ENCODE data around the gene LHFPL3. TPM values are rescaled to one million over a fixed set of nuclear protein-coding genes. Genes with fewer than 3 reads are reported as not detected.

LHFPL3 gene
- total RNA-seq, 1 experiment from 2014 or later: 0.83 TPM

GRCh38 chr7:104841798-104842197 is 513.4 kb downstream of the LHFPL3 start:
- TF ChIP-seq TCF7 (CRISPR knock-in tag; IDR thresholded peaks at IDR 0.05; ENCODE audit: low read depth): no peak
- TF ChIP-seq ERG (CRISPR knock-in tag; IDR thresholded peaks at IDR 0.05): no peak
- TF ChIP-seq ZNF232 (CRISPR knock-in tag; IDR thresholded peaks at IDR 0.05): no peak
- TF ChIP-seq ATF6 (CRISPR knock-in tag; IDR thresholded peaks at IDR 0.05): no peak
- no peak for TF ChIP-seq TEAD4 (CRISPR knock-in tag; IDR thresholded peaks at IDR 0.05)
- TF ChIP-seq KAT7 (CRISPR knock-in tag; IDR thresholded peaks at IDR 0.05; ENCODE audit: borderline replicate concordance): no peak
- Mint-ChIP-seq H3K4me3 (no peak overlapping the region), H3K27ac (no peak overlapping the region), H3K36me3 (no peaks in the 10 kb centered on the region), H3K4me1 (peaks cover 11% of the 10 kb centered on the region), H3K9me3 (no peaks in the 10 kb centered on the region), H3K27me3 (ENCODE audit: low read depth) (no peaks in the 10 kb centered on the region)
- ChIA-PET CTCF (interaction anchor here (0.6 kb wide), 2 partner anchors 532 to 736 kb away, joined by 3 read pairs; no protein-coding TSS in a partner anchor), POLR2A (no interaction called here)
- DNase-seq (ENCODE audit: low spot score): no peak
- no peak; the same call in 1 of the 2 replicates for ATAC-seq

- H3K36me3 Mint-ChIP-seq: no peaks in the 10 kb centered on the region
- H3K27me3 Mint-ChIP-seq (ENCODE audit: low read depth): no peaks in the 10 kb centered on the region
- ChIA-PET POLR2A (no interaction called here), CTCF (interaction anchor here (0.9 to 1.8 kb wide), 3 partner anchors 9 to 200 kb away, joined by 3 to 4 read pairs (median 3); no protein-coding TSS in a partner anchor)
- peaks cover 11% of the 10 kb centered on the region for H3K4me1 Mint-ChIP-seq
- DNase-seq (ENCODE audit: low spot score): no peak
- TF ChIP-seq GRHL2 (CRISPR knock-in tag; IDR thresholded peaks at IDR 0.05; ENCODE audit: insufficient replicate concordance, severe bottlenecking): no peak
- no peak for TF ChIP-seq IRF2 (CRISPR knock-in tag; IDR thresholded peaks at IDR 0.05; ENCODE audit: borderline replicate concordance, low read depth)
- TF ChIP-seq ZBTB21 (CRISPR knock-in tag; IDR thresholded peaks at IDR 0.05; ENCODE audit: borderline replicate concordance): no peak
- TF ChIP-seq ZNF232 (CRISPR knock-in tag; IDR thresholded peaks at IDR 0.05): no peak
- no peak for TF ChIP-seq ZNF281 (CRISPR knock-in tag; IDR thresholded peaks at IDR 0.05)
- TF ChIP-seq ESRRA (CRISPR knock-in tag; IDR thresholded peaks at IDR 0.05; ENCODE audit: borderline replicate concordance): no peak
- TF ChIP-seq MLX (CRISPR knock-in tag; IDR thresholded peaks at IDR 0.05): no peak
- TF ChIP-seq FOXP1 (CRISPR knock-in tag; IDR thresholded peaks at IDR 0.05; ENCODE audit: borderline replicate concordance): no peak
- no peak for TF ChIP-seq IRF1 (CRISPR knock-in tag; IDR thresholded peaks at IDR 0.05)
- no peak for TF ChIP-seq ATF6 (CRISPR knock-in tag; IDR thresholded peaks at IDR 0.05)
- no peak for TF ChIP-seq ARID4B (CRISPR knock-in tag; IDR thresholded peaks at IDR 0.05; ENCODE audit: borderline replicate concordance)
- TF ChIP-seq GTF2I (CRISPR knock-in tag; conservative IDR thresholded peaks at IDR 0.05): no peak
- TF ChIP-seq ATF2 (CRISPR knock-in tag; IDR thresholded peaks at IDR 0.05; ENCODE audit: borderline replicate concordance, low read depth): no peak
- H3K9me3 Mint-ChIP-seq: no peaks in the 10 kb centered on the region
- no peak overlapping the region for H3K27ac Mint-ChIP-seq
- H3K4me3 Mint-ChIP-seq: no peak overlapping the region
- no peak for ATAC-seq
Measured at GRCh38 chr7:104843198-104843597, 514.8 kb downstream of the LHFPL3 start.

All from WTC11 (cell line).